ENCODE measurements around the gene SPATA2L. TPM values are rescaled to one million over a fixed set of nuclear protein-coding genes. Genes with fewer than 3 reads are reported as not detected.

The SPATA2L gene
- total and polyA plus RNA-seq, 2 of the 13 experiments (the other 11 are each of a cell fraction or from before 2014, with no cell fraction given) = 9.1 to 20.7 TPM

DNA sequence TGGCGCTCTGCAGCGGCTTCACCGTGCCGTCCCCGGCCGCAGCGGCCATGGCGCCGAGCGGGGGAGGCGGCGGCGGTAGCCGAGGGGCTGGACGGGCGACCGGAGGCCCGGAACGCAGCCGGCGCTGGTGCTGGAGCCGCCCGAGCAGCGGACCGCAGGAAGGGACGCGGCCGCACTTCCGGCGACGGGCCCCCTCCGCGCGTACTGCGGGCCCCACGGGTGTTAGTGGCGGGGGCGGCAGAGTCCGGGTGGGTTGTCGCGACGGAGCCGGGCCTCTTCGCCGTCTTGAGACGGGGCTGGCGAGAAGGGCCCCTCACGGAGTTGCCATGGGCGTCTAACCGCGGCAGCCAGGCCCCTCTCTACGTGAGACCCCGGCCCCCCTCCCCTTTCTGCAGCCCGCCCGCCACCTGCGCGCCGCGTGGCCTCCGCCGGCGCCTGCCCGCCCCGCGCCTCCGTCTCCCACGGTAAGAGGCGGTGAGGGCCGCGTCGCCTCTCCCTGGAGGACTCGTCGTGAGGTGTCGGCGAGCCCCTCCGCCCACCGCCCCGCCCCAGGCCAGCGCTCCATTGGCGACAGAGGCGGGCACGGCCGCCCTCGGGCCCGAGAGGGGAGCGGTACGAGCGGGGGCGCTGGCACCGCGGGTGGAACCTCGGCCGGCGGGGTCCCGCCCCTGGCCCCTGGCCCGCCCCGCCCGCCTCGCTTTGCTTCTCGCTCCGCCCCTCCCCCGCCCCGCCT is 19.5 kb upstream of the SPATA2L start, which contains the start of the genes VPS9D1 and ZNF276 (continued):
- TF ChIP-seq ZNF619 (CRISPR knock-in tag; IDR thresholded peaks at IDR 0.05) (no peak), ZNF446 (CRISPR knock-in tag; IDR thresholded peaks at IDR 0.05) (peak; percentile 89), RBM39 (IDR thresholded peaks at IDR 0.05; ENCODE audit: low read depth, low read length, poor library complexity, severe bottlenecking) (peak; percentile 89), MAF1 (CRISPR knock-in tag; IDR thresholded peaks at IDR 0.05; ENCODE audit: borderline replicate concordance) (peak; percentile 36; the same call in 1 of the 2 replicates), GTF2F1 (IDR thresholded peaks at IDR 0.05; ENCODE audit: low read length) (0 out of 2 replicates have a peak, but pooled peaks have one; percentile 25), ATAD3A (CRISPR knock-in tag; IDR thresholded peaks at IDR 0.05) (no peak), PHF21A (CRISPR knock-in tag; IDR thresholded peaks at IDR 0.05) (0 out of 2 replicates have a peak, but pooled peaks have one; percentile 27), FOXK2 (IDR thresholded peaks at IDR 0.05) (no peak), E2F2 (CRISPR knock-in tag; IDR thresholded peaks at IDR 0.05; ENCODE audit: borderline replicate concordance) (peak; percentile 87; the same call in 1 of the 2 replicates), ZBTB34 (CRISPR knock-in tag; IDR thresholded peaks at IDR 0.05) (no peak; the same call in 1 of the 2 replicates), IRF2 (CRISPR knock-in tag; IDR thresholded peaks at IDR 0.05) (peak; percentile 46; the same call in 1 of the 2 replicates), MLXIP (CRISPR knock-in tag; IDR thresholded peaks at IDR 0.05; ENCODE audit: borderline replicate concordance) (peak; percentile 90), ZNF577 (CRISPR knock-in tag; IDR thresholded peaks at IDR 0.05; ENCODE audit: borderline replicate concordance, low read depth) (no peak), UBTF (CRISPR knock-in tag; IDR thresholded peaks at IDR 0.05) (peak; percentile 97; the same call in 1 of the 2 replicates)
- TF ChIP-seq, protein P1, sequence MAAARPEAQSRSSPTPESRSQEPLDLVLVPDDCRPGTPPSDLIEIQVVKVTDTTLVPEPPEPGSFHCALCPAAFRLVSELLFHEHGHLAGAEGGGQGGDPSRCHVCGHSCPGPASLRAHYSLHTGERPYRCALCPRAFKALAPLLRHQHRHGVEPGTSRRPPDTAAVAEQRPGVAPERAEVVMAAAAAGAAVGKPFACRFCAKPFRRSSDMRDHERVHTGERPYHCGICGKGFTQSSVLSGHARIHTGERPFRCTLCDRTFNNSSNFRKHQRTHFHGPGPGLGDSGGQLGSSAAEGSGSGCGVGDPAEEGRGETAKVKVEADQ (CRISPR knock-in tag; IDR thresholded peaks at IDR 0.05; ENCODE audit: borderline replicate concordance) = peak; percentile 88
- TF ChIP-seq, protein P2, sequence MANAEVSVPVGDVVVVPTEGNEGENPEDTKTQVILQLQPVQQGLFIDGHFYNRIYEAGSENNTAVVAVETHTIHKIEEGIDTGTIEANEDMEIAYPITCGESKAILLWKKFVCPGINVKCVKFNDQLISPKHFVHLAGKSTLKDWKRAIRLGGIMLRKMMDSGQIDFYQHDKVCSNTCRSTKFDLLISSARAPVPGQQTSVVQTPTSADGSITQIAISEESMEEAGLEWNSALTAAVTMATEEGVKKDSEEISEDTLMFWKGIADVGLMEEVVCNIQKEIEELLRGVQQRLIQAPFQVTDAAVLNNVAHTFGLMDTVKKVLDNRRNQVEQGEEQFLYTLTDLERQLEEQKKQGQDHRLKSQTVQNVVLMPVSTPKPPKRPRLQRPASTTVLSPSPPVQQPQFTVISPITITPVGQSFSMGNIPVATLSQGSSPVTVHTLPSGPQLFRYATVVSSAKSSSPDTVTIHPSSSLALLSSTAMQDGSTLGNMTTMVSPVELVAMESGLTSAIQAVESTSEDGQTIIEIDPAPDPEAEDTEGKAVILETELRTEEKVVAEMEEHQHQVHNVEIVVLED (CRISPR knock-in tag; IDR thresholded peaks at IDR 0.05; ENCODE audit: borderline replicate concordance) = peak; percentile 83
- TF ChIP-seq, protein P3, sequence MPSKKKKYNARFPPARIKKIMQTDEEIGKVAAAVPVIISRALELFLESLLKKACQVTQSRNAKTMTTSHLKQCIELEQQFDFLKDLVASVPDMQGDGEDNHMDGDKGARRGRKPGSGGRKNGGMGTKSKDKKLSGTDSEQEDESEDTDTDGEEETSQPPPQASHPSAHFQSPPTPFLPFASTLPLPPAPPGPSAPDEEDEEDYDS (CRISPR knock-in tag; IDR thresholded peaks at IDR 0.05) = peak; percentile 8; the same call in 1 of the 2 replicates
